GM18867 (cell line): ENCODE results near the gene POU4F1.

Experiments
- ATAC-seq: cut with Tn5 transposase; IDR thresholded peaks from one replicate; pipeline ENCODE4 v1.9.1; 2021; ENCODE audit warnings: mild to moderate bottlenecking, moderate library complexity; ENCODE audit not compliant: unreplicated experiment

The POU4F1 gene

DNA sequence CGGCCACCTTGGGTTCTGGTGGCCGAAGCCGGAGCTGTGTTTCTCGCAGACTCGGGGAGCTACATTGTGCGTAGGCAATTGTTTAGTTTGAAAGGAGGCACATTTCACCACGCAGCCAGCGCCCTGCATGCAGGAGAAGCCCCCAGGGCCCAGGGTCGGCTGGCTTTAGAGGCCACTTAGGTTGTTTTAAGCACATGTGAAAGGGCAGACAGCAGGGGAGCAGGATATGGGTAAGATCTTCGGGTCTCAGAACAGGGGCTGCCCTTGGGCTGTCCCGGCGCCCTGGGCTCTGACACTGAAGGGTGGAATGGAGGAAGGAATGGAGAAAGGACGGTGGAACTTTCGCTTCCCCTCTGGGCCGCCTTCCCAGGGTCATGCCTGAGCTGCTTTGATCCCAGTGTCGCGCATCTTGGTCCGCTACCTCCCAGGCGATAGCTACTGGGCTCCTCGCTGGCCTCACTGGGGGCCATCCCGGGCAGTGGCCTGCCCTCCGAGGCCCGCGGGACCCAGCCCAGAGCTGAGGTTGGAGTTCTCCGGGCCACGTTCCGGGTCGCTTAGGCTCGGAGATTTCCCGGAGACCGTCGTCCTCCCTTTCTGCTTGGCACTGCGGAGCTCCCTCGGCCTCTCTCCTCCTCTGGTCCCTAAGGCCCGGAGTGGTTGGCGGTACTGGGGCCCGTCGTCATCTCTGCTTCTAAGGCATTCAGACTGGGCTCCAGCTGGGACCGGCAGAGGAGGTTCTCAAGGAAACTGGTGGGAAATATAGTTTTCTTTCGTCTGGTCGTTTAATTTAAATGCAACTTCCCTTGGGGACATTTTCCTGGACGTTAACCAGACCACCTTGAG is 4.3 kb upstream of the POU4F1 start:
- no peak for ATAC-seq

DNA sequence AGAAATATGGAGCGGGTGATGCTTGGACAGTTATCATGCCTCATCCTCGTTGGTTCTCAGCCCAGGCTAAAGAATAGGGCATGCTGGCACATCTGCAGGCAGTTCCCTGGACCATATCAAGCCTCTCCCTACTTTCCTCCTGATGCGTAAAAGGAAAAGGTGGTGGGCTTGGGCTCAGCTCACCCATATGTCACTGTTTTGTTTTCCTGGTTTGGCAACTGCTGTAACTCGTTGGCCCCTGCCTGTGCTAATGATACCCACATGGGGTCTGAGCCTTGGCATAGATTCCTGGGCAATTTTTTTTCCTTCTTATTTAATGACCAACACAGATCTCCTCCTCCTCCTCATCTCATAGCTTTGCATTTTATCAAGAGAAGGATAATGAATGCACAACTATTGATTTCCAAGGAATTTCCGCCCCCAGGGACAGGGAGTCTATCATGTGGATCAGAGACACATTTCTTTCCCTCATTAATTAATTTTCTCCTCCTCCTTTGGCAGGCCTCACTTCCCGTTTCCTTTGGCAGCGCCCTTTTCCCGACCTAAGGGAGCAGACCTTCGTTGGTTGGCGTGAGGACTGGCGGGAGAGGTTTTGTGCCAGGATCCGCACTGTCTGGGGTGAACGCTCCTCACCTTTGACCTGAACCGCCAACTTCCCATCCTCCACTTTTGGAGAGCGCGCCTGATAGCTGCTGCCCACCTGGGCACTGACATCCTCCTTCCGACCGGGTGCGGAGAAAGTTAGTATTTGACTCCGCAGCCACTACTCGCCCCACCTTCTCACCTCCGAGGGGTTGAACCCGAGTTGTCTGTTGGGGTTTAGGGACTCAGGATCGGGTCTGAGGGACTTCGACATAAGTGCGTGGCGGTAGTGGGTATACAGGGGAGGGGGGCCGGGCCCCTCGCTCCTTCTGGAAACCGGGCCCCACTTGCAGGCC is 3.4 kb upstream of the POU4F1 start:
- ATAC-seq: no peak

GRCh38 chr13:78604782-78605611 is 1.6 kb upstream of the POU4F1 start:
- ATAC-seq: no peak

DNA sequence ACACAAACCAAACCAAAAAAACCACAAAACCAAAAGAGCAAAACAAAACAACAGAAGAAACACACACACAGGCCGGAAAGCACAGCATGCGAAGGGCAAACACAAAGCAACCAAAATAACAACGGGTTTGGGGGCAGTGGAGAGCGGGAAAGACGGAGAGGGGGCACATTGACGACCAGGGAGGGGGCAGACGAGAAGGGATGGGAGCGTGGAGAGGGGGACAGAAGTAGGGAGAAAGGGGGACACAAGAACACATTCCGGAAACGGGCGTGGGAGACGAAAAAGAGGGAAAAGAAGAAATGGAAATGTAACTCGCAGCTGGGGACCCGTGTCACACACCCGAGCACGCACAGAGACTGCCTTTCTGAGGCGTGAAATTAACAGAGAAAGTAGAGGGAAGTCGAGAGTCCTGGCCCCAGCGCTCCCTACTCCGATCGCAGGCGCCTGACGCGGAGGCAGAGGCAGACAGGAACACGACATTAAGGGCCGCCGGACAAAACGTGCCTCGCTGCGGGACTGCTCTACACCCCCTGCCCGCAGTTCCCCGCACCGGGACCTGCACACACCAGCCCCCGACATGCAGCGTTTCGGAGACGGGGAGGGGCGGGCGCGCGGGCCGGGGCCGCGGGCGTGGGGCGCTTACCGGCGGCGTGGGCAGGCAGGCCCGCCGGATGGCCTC is 652 bp downstream of the POU4F1 start:
- ATAC-seq: peak; percentile 26

GRCh38 chr13:78601874-78602560 is 1.3 kb downstream of the POU4F1 start:
- no peak for ATAC-seq

GRCh38 chr13:78601124-78601873 is 2.1 kb downstream of the POU4F1 start:
- ATAC-seq: no peak

- no peak for ATAC-seq
Measured at GRCh38 chr13:78600280-78600883, 3.0 kb downstream of the POU4F1 start.

DNA sequence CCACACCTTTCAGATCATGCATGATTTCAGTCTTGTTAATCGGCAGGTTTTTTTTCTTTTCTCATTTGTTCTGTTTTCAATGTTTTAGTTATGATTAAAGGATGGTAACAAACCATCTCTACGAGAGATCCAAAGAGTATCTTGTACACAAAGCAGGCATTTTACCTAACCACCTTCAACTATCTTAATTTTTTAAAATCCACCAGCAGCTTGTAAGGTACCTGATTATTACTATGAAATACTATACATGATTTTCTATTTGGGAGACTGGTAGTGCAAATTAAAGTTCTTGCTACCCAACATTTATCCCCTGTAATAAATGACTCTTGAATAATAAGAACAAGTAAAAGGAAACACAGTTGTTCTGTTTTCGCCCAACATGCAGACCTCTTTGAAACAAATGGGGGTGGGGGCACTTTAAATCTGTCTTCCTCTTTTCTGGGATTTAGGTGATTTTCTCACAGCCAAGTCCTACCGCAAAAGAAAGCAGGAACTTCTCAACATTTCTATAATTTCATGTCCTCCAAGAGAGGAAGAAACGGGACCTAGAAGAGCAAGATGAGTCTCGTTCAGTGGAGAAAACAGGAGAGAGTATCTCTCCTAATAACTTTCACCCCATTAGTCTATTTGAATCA is 3.6 kb downstream of the POU4F1 start:
- no peak for ATAC-seq

GRCh38 chr13:78598966-78599644 is 4.2 kb downstream of the POU4F1 start:
- ATAC-seq: no peak

DNA sequence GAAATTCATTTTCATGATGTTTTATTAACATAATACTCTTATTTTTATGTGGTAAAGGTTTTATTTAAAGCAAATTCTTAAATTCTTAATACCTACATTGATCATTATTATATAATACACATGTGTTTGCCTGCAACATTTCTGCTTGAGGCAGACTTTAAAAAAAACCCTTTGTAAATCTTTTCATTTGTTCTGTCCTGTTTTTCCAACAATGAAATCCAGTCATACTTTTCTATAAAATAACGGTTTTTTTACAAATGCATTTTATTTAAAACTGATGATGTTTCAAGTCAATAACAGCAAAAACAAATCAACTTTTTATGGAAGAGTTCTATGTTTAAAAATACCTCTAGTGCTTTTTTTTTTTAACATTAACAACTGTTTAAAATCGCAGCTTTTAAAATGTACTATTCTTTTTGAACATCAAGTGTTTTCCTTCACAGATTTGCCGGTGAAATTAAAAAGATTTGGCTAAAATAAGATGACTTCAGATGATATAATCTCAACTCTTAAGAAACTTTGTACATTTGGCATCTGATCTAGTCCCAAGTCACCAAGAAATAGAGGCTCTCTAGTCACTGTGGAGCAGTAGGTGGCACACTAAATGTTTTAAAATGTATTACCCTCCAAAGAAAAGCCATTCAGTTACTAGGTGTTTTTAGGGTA is 5.1 kb downstream of the POU4F1 start:
- no peak for ATAC-seq

- no peak for ATAC-seq
Measured at GRCh38 chr13:78597602-78597932, 5.8 kb downstream of the POU4F1 start.

GRCh38 chr13:78596736-78597601 is 6.4 kb downstream of the POU4F1 start:
- no peak for ATAC-seq

DNA sequence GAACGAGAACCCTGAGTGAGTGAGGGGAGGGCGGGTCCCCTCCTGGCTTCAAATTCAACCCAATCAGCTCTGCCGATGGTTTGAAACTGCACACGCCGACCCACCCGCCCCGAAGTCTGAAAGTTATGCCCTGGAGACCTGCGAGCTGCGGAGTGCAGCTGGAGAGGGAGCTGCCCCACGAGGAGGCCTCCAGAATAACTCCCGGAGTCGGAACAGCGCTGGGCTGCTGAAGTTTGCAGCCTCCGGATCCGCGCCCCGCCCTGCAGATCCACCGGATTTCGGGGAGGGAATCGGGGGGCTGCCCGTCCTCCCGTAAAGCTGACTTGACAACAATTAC is 7.0 kb downstream of the POU4F1 start:
- ATAC-seq: peak; percentile 18

GRCh38 chr13:78595495-78596398 is 7.6 kb downstream of the POU4F1 start:
- peak; percentile 73 for ATAC-seq

DNA sequence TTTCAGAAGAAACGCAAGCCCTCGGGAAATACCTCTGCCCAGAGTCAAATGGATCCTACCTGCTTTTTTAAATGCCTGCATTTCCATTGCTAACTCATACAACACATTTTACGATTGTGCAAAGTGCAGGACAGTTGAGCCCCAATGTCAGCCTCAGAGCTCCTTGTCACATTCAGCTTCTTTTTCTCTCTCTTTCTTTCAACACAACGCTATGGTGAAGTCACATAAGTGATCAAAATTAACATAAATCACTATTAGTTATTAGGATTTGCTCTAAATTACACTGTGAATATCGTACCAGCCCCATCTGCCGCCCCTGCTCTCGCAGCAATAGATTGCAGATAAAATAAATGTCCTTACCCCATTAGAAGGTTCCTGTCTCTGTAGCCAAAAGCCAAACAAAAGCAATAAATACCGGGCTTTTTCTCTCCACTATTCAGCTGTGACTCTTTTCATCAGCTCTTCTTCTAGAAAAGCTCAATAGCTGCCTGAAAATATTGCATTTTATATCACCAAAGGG is 8.8 kb downstream of the POU4F1 start:
- ATAC-seq: no peak
